AG09319 (cell line): ENCODE data around the gene ESAM.
"Not testable (repeated sequence)": the region's sequence is repeated elsewhere in the genome, so short reads cannot be mapped to it uniquely, and the experiment has no call there.

ENCODE experiments used
- DNase-seq: peaks from one replicate; pipeline ENCODE4 v3.0.0-alpha.2; 2010; ENCODE audit warnings: low read depth; ENCODE audit errors: extremely low read depth
- TF ChIP-seq, protein P1 (sequence below): IDR thresholded peaks from 2 replicates; pipeline ENCODE4 v1.5.1; 2011; ENCODE audit warnings: low read depth, mild to moderate bottlenecking, inconsistent platforms, low read length, moderate library complexity

The ESAM gene

DNA sequence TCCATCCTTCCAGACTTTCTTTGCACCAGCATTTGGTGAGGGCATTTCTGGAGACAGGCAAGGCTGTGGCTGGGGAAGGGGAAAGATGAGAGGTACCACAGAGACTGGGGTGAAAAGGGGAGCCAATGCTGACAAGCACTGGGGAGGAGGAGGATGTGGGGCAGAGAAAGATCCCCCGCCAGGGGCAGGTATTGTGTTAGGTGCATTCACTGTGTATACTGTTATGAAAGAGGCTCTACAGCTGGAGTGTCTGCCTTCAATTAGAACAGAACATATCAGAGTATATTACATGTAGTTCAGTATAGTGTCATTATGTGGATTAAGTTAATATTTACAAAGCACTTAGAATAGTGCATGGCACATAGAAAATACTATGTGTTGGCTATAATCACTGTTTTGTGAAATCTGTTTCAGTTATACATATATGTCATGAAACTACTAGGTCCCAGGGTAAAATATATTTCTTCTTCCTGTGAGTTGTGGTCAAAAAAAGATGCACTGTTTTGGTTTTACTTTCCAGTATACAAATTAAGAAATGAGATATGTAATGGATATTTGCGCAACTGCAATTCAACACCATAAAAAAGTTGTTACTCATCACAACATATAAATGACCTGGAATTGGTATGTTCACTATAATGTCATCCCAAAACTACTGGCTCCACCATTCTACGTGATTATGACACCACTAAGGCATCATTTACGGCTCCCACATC, 29.7 kb upstream of the ESAM start:
- TF ChIP-seq, protein P1, sequence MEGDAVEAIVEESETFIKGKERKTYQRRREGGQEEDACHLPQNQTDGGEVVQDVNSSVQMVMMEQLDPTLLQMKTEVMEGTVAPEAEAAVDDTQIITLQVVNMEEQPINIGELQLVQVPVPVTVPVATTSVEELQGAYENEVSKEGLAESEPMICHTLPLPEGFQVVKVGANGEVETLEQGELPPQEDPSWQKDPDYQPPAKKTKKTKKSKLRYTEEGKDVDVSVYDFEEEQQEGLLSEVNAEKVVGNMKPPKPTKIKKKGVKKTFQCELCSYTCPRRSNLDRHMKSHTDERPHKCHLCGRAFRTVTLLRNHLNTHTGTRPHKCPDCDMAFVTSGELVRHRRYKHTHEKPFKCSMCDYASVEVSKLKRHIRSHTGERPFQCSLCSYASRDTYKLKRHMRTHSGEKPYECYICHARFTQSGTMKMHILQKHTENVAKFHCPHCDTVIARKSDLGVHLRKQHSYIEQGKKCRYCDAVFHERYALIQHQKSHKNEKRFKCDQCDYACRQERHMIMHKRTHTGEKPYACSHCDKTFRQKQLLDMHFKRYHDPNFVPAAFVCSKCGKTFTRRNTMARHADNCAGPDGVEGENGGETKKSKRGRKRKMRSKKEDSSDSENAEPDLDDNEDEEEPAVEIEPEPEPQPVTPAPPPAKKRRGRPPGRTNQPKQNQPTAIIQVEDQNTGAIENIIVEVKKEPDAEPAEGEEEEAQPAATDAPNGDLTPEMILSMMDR, result no peak
- DNase-seq, result no peak

DNA sequence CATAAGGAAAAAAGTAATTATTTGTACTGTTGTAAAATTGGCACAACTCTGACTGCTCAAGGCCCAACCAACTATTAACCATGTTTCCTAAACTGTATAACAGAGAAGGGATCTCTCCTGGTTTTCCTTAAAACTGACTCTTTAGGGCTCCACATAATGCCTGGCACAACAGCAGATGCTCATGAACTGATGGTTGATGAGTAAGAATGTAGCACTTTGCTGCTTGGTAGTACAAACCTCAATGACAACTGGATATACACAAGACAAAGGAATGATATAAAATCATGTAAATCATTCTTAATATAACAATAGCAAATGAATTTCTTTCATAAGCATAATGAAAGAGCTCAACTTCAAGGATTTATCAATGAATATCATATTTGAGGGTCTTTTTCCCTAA, 26.4 kb upstream of the ESAM start:
- no peak for DNase-seq
- TF ChIP-seq, protein P1, result no peak

DNA sequence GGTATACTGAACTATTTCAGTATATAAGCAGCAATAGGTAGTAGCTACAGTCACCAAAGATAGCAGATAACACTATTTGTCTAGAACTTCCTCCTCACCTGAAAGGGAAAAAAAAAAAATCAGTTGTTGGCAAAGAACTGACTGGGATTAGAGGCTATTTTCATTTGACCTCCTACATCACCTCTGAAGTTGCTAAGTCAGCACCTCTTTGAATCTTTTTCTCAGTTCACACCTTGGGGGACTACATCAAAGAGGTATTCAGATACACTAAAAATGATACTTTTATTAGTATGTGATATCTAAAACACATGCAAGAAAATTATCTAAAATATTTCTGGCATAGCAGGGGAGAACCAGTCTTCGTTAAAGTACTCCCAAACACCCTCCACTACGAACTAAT, 22.0 kb upstream of the ESAM start:
- DNase-seq, result no peak
- TF ChIP-seq, protein P1, result no peak

DNA sequence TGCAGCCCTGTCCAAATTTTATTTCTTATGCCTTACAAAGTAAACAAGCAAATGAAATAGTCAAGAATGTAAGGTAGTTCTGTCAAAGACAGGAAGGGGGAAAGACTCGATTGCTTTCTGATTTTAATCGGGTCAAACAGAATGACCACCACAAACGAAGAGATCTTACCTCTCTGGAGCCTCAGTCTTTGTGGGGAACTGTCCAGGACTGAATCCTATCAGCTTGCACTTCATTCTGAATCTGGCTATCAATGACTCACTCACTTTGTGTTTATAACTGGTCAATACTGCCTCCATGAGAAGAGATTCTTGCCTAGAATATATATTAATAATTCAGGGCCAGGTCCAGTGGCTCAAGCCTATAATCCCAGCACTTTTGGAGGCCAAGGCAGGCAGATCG, 20.9 kb upstream of the ESAM start:
- TF ChIP-seq, protein P1, result no peak
- no peak for DNase-seq

DNA sequence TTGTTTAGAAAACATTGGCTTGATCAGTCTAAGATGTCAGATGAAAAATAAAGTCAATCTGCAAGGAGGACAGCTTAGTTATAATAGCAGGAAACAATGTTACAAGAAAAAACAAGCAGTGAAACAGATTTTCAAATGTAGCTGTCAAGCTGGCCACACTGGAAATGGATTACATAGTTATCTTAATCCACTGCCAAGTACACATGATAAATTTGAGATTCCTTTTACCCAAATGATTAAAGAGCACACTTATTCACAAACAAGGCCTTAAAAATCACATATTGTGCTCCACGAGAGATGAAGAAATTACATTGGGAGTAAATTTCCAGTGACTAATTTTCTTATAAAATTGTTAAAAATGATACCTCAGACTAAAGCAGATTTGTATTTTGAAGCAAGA, 17.5 kb upstream of the ESAM start:
- no peak for DNase-seq
- TF ChIP-seq, protein P1, result no peak

DNA sequence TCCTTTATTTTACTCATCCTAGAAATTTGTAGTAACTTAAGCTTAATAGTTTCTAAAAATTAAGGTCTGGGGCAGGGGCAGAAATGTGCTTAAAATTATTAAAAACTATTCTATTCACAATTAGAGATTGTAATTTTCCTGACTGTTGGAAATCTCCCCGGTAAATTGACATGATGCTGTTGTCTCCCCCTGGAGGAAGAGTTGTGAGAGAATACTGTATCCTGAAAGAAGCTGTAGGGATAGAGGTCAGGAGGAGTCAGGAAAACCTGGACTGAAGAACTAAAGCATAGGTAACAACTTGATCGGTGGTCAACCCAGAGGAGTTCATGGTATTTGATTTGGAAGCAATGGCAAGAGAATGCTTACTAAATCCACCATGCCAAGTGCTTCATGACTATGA, 16.2 kb upstream of the ESAM start:
- no peak for DNase-seq
- TF ChIP-seq, protein P1, result no peak

DNA sequence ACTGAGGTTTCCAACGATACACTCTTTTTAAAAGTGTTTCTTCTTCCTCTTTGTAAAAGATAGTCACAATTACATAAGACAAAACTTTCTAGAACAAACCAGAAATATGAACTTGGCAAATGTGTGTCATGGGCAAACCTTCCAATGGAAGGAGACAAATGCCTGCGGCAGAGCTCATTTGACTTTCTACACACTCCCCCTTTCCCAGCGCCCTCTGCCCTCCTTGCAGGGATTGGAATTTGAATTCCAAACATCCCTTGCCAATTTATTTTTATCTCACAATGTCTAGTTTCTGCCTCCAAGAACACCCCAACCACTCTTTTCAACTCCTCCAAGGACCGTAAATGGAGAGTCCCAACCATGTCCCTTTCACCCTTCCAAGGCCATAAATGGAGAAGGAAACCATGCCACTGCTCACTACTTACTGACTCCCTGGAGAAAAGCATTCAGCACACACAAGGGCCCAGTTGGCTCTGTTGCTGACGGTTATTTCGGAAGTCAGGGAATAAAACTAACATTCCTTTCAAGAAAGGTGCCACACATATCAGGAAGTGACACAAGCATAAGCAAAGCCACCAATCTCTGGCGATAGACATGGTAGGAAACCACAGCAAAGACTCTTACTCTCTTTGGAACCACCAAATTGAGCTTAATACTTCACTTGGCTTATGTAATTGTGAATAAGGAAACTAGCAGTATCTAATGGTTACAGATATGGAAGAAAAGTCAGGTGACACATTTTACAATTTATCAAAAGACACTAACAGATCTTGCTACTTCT, 15.0 kb upstream of the ESAM start:
- TF ChIP-seq, protein P1, result no peak
- no peak for DNase-seq

DNA sequence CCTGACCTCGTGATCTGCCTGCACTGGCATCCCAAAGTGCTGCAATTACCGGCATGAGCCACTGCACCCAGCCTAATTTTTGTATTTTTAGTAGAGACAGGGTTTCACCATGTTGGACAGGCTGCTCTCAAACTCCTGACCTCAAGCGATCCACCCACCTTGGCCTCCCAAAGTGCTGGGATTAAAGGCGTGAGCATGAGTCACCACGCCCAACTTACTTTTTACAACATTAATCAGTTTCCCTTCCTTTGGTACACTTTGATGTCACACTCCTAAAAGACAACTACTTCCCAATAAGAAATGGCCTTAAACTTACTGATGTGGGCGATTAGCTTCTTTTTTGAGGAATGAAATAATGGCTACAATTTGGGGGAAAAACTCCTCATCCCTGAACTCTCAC, 8.9 kb upstream of the ESAM start:
- not testable (repeated sequence) for DNase-seq
